Liver (tissue), 9 donors: ENCODE data around the gene PRKACA. TPM values are rescaled to one million over a fixed set of nuclear protein-coding genes. Genes with fewer than 3 reads are reported as not detected.

Source experiments
- DNase-seq: peaks from one replicate; pipeline ENCODE4 v3.0.0-alpha.2; 2017; ENCODE audit warnings: low spot score
- H3K27ac ChIP-seq, 2 donors: one replicate each; pipeline ENCODE4 v1.7.0; 2013; ENCODE audit warnings: inconsistent platforms in 2 of 2, low read length in 2 of 2, control low read depth in 1 of 2, low read depth in 1 of 2, mild to moderate bottlenecking in 1 of 2
- H3K27me3 ChIP-seq, 4 donors: one replicate each; pipeline versions ENCODE4 v1.6.1 to v1.7.0; 2013; ENCODE audit warnings: low read length in 3 of 4, inconsistent platforms in 1 of 4, mild to moderate bottlenecking in 1 of 4, moderate library complexity in 1 of 4; ENCODE audit not compliant: control insufficient read depth in 4 of 4, insufficient read depth in 4 of 4
- H3K36me3 ChIP-seq, 4 donors: one replicate each; pipeline versions ENCODE4 v1.6.1 to v1.7.0; 2013; ENCODE audit warnings: low read length in 3 of 4, mild to moderate bottlenecking in 3 of 4, low read depth in 1 of 4, moderate library complexity in 1 of 4; ENCODE audit not compliant: control insufficient read depth in 4 of 4, insufficient read depth in 3 of 4
- H3K4me1 ChIP-seq, 4 donors: one replicate each; pipeline versions ENCODE4 v1.6.1 to v1.7.0; 2013; ENCODE audit warnings: low read length in 3 of 4, mild to moderate bottlenecking in 3 of 4, moderate library complexity in 1 of 4; ENCODE audit not compliant: control insufficient read depth in 4 of 4, insufficient read depth in 4 of 4
- H3K4me3 ChIP-seq, 3 donors: one replicate each; pipeline versions ENCODE4 v1.6.1 to v1.7.0; 2013; ENCODE audit warnings: low read length in 3 of 3, control low read depth in 1 of 3, low read depth in 1 of 3, mild to moderate bottlenecking in 1 of 3
- H3K9ac ChIP-seq, 2 donors: one replicate each; pipeline ENCODE4 v1.7.0; 2013; ENCODE audit warnings: low read length in 2 of 2, mild to moderate bottlenecking in 2 of 2, moderate library complexity in 2 of 2, control low read depth in 1 of 2, low read depth in 1 of 2
- H3K9me3 ChIP-seq, 4 donors: one replicate each; pipeline versions ENCODE4 v1.6.1 to v1.7.0; 2013; ENCODE audit warnings: low read length in 3 of 4; ENCODE audit not compliant: control insufficient read depth in 4 of 4
- ATF3 ChIP-seq: IDR thresholded peaks from 2 replicates; pipeline ENCODE4 v1.6.1; 2016; ENCODE audit warnings: antibody characterized with exemption
- CTCF ChIP-seq: fragments of 150-350 bp; IDR thresholded peaks from 2 replicates; pipeline ENCODE4 v1.5.1; 2017; ENCODE audit warnings: improper control_type of control experiment, low read depth, low read length; ENCODE audit not compliant: missing input control
- HNF4G ChIP-seq: IDR thresholded peaks from 2 replicates; pipeline ENCODE4 v1.6.1; 2016; ENCODE audit warnings: antibody characterized with exemption
- RAD21 ChIP-seq, 2 donors: IDR thresholded peaks; 2 replicates each; pipeline ENCODE4 v1.6.1; 2016; ENCODE audit warnings: antibody characterized with exemption in 2 of 2, mild to moderate bottlenecking in 2 of 2
- RXRA ChIP-seq, 2 donors: IDR thresholded peaks; 2 replicates each; pipeline ENCODE4 v1.6.1; 2017 to 2018; ENCODE audit warnings: antibody characterized with exemption in 2 of 2, mild to moderate bottlenecking in 1 of 2
- TAF1 ChIP-seq: conservative IDR thresholded peaks from 2 replicates; pipeline ENCODE4 v1.6.1; 2016; ENCODE audit warnings: antibody characterized with exemption, mild to moderate bottlenecking
- YY1 ChIP-seq: IDR thresholded peaks from 2 replicates; pipeline ENCODE4 v1.6.1; 2016; ENCODE audit warnings: antibody characterized with exemption, mild to moderate bottlenecking
- WGBS: extraction: QIAGEN DNeasy Blood & Tissue Kit; methylation state at CpG from one replicate; pipeline ENCODE4 v1.1.7; 2013; 5-methylcytosine and 5-hydroxymethylcytosine counted together
- polyA plus RNA-seq, 2 donors: library from polyadenylated mRNA; stranded (reverse) in 1 of 2; unstranded in 1 of 2; fragments of 200-250 nt in 1 of 2; fragments of >200 nt in 1 of 2; fragmentation: Nextera tagmentation in 1 of 2; extraction: Ambion mirVana in 1 of 2; gene quantifications; one replicate each; pipeline versions ENCODE4 v1.2.1 to v1.2.3, GENCODE V29; 2013 to 2015
- total RNA-seq, 2 donors: library from RNA; depleted of rRNA; stranded (reverse); fragments of >200 nt; gene quantifications; one replicate each; pipeline ENCODE4 v1.2.3, GENCODE V29; 2014
- donor health status: healthy.
- donor health status: healthy.
- donor health status: healthy.
- donor health status: healthy.
- donor health status: healthy.

Gene PRKACA
- total and polyA plus RNA-seq, 4 donors: 15.5 to 72.4 (median 40.2) TPM

GRCh38 chr19:14080887-14081796 lies 36.4 kb downstream of the PRKACA start (continued):
- peak; percentile 20 to 22 for TF ChIP-seq RAD21 (IDR thresholded peaks at IDR 0.05)

- Histone ChIP-seq H3K36me3 (peaks cover 0 to under 1% (median 0%) of the 10 kb centered on the region in 4 donors), H3K27ac (no peak overlapping the region), H3K9ac (no peak overlapping the region), H3K4me1 (peaks cover 3 to 41% (median 27%) of the 10 kb centered on the region in 4 donors), H3K4me3 (no peak overlapping the region), H3K27me3 (no peaks in the 10 kb centered on the region), H3K9me3 (no peaks in the 10 kb centered on the region)
- DNase-seq: no peak
- TF ChIP-seq YY1: no peak
- TF ChIP-seq RAD21 (IDR thresholded peaks at IDR 0.05): no peak
- 76% methylated on average over 2 of the region's 2 CpGs for WGBS
Measured at GRCh38 chr19:14078411-14078810, 39.2 kb downstream of the PRKACA start.

GRCh38 chr19:14073925-14074838 lies 43.4 kb downstream of the PRKACA start:
- Histone ChIP-seq H3K9ac (peak overlapping the region; percentile 35 to 53), H3K27me3 (no peaks in the 10 kb centered on the region), H3K4me1 (peaks cover 0 to 41% (median 24%) of the 10 kb centered on the region in 4 donors), H3K9me3 (no peaks in the 10 kb centered on the region), H3K36me3 (no peaks in the 10 kb centered on the region), H3K27ac (peak overlapping the region; percentile 68 to 78), H3K4me3 (peak overlapping the region; percentile 47 to 77 (median 73))
- TF ChIP-seq ATF3: no peak
- no peak for TF ChIP-seq HNF4G
- TF ChIP-seq TAF1: no peak
- no peak for TF ChIP-seq RXRA (IDR thresholded peaks at IDR 0.05)
- DNase-seq: no peak
- WGBS: 4% methylated on average over 44 of the region's 44 CpGs

- H3K4me3 ChIP-seq: peak overlapping the region; percentile 66 to 80 (median 73)
- H3K36me3 ChIP-seq: no peaks in the 10 kb centered on the region
- no peaks in the 10 kb centered on the region for H3K27me3 ChIP-seq
- peak; percentile 83 for DNase-seq
- peaks cover 0 to 41% (median 24%) of the 10 kb centered on the region in 4 donors for H3K4me1 ChIP-seq
- H3K27ac ChIP-seq: peak overlapping the region; percentile 69 to 93
- TF ChIP-seq CTCF (peak; percentile 74), RAD21 (IDR thresholded peaks at IDR 0.05) (no peak)
- no peaks in the 10 kb centered on the region for H3K9me3 ChIP-seq
- under 1% methylated on average over 106 of the region's 106 CpGs for WGBS
- peak overlapping the region; percentile 35 to 53 for H3K9ac ChIP-seq
Measured at GRCh38 chr19:14073261-14073924, 44.2 kb downstream of the PRKACA start.
